Loucy (cell line): ENCODE results near the gene BCCIP.

Source experiments
- EZH2phosphoT487 ChIP-seq: fragments of 200-600 bp; IDR thresholded peaks from 2 replicates; pipeline ENCODE4 v1.6.1; 2018; ENCODE audit warnings: antibody characterized with exemption, mild to moderate bottlenecking, moderate library complexity, borderline replicate concordance
- TF ChIP-seq, protein P1 (sequence below): fragments of 200-600 bp; sonication (generic); conservative IDR thresholded peaks from 2 replicates; pipeline ENCODE4 v1.5.1; 2014; ENCODE audit warnings: mild to moderate bottlenecking, antibody characterized with exemption, low read length

DNA sequence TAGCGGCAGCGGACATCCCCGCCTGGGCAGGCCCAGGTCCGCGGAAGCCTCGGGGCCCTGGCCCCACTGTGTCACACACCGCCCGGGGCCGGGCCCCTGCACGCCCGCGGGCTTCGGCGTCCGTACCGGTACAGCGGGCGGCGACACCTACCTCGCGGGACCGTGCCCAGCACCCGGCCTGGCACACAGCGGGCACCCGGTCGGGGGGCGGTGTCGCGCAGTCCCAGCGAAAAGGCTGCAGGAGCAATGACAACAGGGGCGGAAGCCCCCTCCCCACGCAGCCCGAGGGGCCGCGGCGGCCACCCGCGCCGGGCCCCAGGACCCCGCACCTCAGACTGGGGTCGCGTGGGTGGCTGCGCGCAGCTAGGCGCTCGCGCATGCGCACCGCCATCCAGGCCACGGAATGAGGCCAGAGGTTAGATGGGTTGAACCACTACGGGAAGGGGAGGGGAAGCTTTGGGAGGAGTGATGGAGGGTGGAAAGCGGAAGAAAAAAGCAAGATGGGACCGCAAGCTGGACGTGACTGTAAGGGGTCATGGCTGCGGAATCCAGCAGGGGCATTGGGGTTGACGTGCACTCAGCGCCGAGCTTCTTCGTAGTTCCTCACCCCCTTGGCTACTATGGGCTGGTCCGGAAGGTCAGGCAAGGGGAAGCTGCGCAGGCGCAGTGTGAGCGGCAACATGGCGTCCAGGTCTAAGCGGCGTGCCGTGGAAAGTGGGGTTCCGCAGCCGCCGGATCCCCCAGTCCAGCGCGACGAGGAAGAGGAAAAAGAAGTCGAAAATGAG is at the start of gene BCCIP, which contains the start of gene UROS:
- TF ChIP-seq, protein P1, sequence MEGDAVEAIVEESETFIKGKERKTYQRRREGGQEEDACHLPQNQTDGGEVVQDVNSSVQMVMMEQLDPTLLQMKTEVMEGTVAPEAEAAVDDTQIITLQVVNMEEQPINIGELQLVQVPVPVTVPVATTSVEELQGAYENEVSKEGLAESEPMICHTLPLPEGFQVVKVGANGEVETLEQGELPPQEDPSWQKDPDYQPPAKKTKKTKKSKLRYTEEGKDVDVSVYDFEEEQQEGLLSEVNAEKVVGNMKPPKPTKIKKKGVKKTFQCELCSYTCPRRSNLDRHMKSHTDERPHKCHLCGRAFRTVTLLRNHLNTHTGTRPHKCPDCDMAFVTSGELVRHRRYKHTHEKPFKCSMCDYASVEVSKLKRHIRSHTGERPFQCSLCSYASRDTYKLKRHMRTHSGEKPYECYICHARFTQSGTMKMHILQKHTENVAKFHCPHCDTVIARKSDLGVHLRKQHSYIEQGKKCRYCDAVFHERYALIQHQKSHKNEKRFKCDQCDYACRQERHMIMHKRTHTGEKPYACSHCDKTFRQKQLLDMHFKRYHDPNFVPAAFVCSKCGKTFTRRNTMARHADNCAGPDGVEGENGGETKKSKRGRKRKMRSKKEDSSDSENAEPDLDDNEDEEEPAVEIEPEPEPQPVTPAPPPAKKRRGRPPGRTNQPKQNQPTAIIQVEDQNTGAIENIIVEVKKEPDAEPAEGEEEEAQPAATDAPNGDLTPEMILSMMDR = no peak
- no peak for TF ChIP-seq EZH2phosphoT487
